NCI-H526 (cell line): ENCODE results near the gene INTS6.

Source experiments
- DNase-seq, 2 experiments: peaks; one replicate each; lab custom pipeline; 2025; lab: John Stamatoyannopoulos, UW

The INTS6 gene

DNA sequence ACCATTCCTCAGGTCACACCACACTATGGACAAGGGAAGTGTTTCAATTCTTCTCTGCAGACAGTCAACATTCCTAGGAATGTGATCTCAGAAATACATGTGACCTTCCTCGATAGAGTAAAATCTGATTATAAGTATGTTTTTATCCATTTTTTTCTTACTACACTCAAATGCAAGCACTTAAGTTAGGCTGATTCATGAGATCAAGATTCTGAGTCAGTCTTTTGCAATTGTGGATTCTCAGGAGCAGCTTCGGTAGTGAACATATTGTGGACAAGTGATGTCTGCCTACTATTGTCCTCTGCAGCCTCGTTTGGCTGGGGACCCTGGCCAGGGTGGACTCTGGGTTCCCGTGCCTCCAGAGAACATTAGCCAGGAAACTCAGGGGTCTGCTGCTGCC lies 110.1 kb downstream of the INTS6 start:
- DNase-seq = no peak

DNA sequence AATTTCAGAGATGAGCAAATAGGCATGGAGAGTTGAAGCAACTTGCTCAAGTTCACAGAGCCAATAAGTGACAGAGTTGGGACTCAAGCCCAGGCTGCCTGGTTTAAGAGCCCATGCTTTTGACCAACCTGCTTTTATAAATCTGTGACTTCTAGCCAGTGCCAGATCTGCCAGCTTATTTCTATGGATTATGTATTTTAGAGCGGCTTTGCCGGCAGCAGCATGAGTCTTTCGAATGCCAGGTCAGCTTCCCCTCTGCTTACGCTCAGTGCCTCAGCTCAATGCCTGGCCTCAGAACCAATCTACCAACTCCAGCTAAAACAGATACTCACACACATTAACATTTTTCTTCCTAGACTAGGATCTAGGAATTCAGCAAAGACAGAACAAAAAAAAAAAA lies 111.0 kb downstream of the INTS6 start:
- DNase-seq = no peak

DNA sequence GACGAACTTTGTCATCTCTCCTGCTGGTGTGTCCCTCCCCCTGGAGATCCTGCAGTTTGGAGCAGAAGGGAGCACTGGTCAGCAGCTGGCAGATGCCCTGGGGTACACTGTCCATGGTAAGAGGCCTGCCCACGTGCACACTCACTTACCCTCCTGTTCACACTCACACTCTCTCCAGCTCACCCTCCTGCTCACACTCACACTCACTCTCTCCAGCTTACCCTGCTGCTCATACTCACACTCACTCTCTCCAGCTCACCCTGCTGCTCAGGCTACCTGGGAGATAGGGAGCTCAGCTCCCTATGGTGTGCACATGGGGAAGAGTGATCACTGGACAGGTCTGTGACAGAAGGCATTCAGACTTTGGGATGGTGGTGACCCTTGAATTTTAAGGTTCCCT lies 111.6 kb downstream of the INTS6 start:
- no peak for DNase-seq

DNA sequence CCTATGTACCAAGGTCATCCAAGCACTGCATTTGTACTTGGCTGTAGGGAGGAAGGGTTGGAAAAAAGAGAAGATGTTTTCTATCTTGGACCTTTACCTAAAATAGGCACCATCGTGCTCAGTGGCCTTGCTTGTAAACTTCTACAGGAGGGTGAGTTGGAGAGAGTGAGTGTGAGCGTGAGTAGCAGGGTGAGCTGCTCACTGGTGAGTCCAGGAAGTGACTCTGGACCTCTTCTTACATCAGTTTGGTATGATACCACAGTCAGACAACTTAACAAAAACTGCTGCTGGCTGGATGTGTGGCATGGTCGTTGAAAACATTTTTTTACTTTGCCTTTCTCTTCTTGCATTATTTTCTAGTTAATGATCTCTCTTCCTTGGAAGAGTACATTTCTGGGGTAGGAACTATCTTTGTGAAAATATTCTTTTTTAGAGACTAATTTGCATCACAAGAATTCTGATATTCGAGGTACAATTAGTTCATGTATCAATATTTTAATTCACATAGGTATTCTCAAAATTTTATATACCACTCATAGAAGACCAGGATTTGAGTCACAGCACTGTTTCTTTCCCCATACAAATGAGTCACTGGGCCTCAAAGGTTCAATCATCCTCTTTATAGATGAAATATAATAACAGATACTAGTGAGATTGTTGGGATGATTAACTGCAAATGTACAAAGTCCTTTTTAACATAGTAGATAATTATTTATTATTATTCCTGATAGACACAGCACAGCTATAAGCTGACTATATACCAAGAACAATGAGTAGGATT lies 112.7 kb downstream of the INTS6 start:
- DNase-seq = no peak

DNA sequence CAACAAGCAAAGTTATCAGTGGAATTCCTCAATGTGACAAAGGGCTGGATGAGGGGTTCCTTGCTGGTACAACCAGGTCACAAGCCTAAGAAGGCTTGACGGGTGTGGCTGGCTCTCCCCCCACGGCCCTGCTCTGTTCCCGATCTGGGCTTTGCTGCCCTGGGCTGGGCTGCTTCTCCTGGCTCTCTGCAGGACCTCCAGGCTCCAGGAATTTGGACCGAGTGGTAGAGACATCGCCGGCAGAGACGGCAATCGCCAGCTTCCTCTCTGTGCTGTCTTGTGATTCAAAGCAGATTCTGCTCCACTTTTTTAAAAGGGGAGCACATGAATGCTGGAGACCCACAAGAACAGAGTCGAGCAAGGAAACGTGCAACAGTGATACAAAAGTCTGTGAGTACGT lies 113.5 kb downstream of the INTS6 start, which contains the start of gene SERPINE3:
Gene SERPINE3, plus strand, starts transcription at position 338 of the 400 bp plus-strand sequence. CDS start 1,401 bp downstream, outside the sequence.
- no peak for DNase-seq

DNA sequence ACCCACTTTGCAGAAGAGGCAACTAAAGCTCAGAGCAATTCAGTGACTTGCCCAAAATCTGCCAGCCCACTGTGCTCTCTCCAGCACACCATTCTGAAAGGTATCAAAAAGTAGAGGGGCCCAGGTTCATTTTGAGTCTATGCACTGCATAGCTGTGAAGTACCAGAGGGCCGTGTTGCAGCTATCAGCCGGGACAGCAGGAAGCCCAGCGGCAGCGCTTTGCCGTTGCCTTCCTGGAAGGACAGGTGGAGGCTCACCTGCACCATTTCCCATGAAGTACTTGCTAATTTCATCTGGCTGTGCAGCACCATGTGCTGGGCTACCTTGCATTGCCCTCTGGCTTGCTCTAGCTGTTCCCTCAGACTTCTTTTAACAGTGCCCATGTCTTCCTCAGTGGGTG lies 116.1 kb downstream of the INTS6 start:
- DNase-seq = no peak

DNA sequence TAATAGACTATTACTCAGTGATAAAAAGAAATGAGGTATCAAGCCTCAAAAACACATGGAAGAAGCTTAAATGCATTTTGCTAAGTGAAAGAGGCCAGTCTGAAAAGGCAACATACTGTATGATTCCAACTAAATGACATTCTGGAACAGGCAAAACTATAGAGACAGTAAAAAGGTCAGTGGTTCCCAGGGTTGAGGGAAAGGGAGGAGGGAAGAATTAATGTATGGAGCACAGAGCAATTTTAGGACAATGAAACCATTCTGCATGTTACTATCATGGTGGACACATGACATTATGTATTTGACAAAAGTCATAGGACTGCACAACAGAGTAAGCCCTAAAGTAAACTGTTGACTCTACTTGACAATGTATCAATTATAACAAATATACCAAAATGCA lies 119.0 kb downstream of the INTS6 start:
- DNase-seq = no peak

DNA sequence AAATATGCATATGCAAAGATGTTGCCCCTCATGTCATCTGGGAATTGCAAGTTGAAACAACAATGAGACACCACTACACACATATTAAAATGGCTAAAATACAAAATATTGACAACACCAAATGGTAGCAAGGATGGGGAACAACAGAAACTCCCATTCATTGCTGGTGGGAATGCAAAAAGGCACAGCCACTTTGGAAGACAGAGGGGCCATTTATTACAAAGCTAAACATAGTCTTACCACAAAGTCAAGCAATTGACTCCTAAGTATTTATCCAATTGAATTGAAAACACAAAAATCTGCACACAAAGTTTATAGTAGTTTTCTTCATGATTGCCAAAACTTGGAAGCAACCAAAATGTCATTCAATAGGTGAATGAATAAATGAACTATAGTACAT lies 119.4 kb downstream of the INTS6 start:
- DNase-seq = no peak

DNA sequence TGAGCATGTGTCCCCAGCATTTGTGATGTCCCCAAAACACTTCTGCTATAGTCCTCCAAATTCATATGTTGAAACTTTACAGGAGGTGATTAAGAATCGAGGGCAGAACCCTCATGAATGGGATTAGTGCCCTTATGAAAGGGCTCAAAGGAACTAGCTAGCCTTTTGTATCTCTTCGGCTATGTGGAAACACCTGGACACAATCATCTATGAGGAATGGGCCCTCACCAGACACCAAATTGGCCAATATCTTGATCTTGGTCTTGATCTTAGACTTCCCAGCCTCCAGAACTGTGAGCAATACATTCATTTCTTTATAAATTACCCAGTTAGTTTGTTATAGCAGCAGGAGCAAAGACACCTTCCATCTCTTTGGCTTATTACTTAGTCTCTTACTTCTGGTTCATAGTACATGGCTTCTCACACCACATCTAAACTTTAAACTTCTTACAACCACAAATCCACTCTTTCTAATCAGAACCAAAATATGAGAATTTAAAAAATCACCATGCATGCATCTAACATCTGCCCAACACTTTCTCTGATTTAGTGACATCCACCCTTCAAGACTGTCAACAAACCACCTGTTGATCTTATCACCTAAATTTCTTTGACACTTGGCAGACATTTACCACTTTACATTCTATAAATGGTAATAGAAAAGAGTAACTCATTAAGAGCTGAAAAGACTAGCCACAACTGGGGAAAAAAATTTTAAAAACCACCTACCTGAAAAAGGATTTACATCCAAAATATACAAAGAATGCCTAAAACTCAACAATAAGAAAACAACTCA lies 120.1 kb downstream of the INTS6 start:
- DNase-seq = no peak

DNA sequence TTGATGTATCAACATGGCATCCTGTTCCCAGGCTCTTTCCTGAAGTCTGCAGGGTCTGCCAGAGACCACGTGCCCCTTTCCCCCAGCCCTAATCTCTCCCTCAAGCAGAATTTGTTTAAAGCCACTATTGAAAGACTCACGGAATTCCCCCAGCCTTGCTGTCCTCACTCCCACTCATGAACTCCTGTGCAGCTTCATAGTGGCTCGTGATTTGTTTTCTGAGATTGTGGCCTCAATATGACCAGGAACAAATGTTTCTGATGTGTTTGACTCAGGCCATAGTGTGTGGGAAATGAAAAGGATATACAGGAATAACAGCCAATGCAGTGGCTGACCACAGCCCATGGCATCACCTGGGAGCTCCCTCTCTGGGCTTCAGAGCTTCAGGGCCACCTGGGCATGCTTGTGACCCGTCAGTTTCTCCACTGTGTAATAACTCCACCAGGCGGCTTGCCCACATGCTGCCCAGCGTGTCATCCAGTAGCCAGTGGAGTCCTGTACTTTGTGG lies 121.4 kb downstream of the INTS6 start:
- DNase-seq = no peak

DNA sequence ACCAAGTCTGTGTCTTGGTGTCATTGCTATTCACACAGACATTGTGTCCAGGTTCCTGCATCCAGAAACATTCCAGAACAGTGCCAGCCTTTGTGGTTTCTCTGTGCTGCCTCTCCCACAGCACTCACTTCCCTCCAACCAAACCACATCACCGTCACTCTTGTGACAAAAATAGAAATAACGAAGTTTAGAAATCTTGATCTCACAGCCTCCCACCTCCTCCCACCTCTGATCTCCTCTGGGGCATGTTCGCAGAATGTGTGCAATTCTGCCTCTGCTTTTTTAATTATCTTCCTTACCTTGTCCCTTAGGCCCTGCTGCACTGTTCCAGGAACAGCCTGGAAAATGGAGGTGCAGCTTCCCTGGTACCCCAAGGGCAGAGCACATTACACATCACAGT lies 122.0 kb downstream of the INTS6 start:
- DNase-seq = no peak

DNA sequence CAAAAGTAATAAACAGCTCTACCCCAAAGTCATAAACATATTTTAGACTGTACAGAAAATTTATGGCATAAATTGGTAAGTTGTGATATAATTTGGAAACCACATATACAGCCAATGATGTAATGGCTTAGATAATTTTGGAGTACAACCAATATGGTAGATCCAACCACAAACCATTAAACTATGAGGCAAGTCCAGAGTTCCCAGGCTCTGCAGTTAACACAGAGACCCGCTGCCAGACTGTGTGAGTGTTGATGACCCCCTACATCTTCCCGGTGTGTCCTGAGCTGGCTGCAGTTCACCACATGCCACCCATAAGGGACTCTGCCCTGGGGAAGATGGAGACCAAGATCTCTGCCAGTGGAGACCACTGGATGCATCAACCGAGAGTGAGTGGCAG lies 123.2 kb downstream of the INTS6 start:
- DNase-seq = no peak

DNA sequence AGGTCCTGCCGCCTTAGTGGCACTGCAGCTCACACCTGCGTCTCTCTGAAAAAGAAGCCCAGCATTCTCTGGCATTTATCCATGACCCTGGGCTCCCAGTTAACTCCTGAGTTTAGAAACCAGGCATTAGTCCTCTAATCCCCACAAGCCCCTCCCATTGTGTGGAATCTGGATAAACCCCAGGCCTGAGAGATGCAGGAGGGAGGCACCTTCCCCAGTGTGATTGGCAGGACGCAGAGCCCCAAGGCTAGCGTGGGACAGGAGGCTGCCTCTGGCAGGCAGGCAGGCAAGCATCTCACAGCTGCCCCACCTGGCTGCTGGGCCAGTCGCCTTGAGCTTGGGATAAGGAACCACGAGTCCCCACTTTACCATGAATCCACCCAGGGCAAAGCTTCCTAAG lies 124.3 kb downstream of the INTS6 start:
- DNase-seq = no peak

DNA sequence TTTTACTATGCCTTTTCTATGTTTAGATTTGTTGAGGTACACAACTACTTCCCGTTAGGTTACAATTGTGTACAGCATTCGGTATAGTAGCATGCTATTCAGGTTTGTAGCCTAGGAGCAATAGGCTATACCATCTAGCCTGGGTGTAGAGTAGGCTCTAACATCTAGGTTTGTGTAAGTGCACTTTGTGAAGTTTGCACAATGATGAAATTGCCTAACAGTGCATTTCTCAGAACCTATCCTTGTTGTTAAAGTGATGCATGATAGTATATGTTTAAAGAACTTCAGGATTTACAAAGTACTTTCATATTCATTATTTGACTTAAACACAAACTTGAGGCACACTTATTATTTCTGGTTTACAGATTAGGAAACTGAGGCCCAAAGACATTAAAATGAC lies 124.9 kb downstream of the INTS6 start:
- no peak for DNase-seq

DNA sequence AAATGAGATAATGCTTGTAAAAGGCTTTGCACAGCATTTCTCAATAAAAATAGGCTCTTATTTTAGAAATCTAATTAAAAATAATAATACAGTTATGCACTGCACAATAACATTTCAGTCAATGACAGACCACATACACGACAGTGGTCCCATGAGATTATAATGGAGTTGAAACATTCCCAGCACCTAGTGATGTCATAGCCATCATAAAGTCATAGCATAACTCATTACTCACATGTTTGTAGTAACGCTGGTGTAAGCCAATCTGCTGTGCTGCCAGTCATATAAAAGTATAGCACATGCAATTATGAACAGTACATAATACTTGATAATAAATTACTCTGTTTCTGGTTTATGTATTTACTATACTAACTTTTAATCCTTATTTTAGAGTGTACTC lies 126.1 kb downstream of the INTS6 start:
- no peak for DNase-seq

DNA sequence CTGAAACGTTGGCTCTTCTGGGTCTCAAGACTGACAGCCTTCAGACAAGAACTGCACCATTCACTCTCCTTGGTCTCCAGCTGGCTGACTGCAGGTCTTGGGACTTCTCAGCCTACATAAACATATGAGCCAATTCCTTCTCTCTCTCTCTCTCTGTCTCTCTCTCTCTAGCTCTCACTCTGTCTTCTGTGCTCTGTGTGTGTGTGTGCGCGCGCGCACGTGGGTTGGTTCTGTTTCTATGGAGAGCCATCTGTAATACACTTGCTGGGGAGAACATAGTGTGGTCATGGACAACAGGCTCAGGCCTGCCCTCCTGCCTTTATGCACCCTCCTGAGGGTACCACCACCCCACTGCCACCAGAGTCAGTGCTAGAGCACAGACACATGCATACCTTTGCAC lies 127.0 kb downstream of the INTS6 start:
- DNase-seq = no peak

DNA sequence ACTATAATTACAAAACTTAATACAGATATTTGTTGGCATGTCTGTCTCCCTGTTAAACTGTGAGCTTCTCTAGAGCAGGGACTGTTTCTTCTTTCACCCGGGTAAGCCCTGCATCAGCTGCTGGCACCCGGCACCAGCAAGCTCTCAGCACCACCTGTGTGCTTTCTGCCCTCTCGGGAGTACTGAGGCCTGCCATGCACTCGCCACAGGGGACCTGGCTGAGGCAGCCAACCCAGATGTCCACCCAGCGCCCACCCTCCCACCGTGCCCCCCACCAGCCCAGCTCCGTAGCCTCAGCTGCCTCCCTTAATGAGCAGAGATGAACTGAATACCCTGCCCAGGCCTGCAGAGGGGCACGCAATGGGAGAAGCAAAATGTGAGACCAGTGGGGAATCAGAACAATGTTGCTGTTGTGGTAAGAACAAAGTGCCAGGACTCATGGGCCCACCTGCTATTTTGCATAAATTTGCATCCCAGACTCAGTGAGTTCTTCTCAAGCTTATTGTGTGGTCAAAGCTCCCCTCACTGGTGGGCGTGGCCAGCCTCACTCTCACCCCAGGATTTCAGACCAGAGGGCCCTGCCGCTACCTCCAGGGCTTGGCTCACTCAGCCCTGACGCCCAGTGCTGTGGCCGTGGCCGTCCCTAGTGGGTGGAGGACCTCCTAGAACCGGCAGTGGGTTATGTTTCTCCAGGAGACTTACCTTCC lies 128.0 kb downstream of the INTS6 start:
- peak; percentile 99 for DNase-seq

DNA sequence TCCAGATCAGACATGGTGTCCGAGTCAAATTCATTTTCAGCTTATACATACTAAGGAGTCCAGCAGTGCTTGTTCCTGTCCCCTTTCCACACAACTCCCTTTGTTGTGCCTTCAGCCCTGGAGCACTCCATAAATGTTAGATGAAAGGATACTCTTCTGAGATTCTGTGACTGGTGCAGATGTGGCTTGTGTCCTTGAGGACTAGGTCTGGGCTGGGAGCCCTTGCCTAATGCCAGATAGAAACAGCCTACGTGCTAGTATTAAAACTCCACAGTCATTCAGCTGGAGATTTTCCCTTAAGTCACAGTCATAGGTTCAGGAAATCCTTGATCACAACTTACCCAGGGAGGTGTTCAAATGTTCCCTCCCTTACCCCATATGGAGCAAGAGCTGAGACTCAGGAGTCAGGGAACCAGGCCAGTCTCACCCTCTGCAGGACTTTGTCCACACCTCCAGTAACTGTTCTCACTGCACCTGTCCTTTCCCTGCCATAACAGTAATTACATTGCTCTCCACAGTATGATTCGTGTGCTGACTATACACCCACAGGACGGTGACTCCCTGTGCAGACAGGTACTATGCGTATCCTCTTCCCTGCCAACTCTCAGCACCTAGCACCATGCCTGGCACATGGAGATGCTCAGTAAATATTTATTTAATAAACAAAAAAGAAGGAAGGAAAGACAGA lies 128.9 kb downstream of the INTS6 start:
- DNase-seq = peak; percentile 74 to 77

DNA sequence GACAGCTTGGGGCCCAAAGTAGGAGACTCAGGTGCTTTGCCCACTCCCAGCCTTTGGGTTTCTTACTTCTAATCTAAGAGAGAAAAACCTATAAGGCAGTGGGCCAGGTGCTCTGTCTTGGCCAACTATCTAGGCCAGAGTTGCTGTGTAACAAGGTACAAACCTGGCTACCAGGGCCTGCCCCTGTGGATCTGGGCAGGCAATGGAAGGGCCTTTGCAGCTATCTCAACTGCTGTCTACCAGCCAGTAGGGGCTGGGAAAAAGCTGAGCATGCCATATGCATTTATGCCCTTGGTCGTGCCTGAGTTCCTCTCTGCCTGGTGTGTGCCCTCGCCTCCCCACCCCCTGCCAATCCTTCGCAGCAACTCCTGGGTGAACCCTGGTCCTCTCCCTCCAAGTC lies 130.0 kb downstream of the INTS6 start:
- DNase-seq = peak; percentile 16 to 46

DNA sequence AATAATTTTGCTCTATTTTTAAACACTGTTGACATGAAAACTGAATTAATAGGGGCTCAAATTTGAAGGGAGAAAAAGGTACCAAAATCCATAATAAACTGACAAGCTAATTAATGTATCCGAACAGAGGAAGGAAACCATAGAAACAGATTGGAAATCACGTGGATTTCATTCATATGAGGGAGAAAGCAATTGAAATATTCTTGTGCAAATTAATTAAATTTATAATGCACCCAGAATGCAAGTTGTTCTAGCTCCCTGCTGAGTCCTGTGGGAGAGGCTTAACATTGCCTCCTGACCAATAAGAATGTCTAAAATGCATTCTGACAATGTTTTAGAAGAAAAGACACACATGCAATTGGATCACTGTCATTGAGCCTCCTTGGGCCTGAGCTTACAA lies 131.0 kb downstream of the INTS6 start:
- DNase-seq = no peak

DNA sequence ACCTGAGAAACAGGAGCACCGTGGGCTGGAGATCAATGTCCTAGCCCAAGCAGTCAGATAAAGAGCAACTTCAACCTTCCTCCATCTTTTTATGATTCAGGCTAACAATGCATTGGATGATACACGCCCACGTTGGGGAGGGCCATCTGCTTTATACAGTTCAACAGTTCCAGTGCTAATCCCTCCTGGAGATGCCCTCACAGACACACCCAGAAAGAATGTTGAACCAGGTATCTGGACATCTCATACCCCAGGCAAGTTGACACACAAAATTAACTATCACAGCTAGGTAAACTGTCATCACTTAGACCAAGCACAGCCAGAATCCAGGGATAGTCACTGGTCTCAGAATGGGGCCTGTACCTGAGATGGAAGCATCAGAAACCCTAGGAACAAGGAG lies 134.0 kb downstream of the INTS6 start:
- no peak for DNase-seq

DNA sequence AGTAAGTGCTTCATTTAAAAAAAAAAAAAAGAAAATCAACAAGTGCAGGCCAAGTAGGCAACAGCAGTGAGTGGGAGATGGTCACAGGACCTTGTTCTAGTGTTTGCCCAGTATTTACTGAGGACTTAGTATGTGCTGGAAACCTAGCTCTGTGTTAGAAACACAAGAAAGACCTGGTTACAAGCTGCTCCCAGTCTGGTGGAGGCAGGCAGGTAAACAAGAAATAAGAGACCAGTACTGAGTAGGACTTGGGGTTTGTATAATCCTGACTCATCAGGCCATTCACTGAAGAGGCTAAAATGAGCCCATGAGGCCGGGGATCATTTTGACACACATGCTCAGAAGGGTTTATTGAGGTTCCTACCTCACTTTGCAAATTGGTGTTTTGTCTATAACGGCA lies 134.8 kb downstream of the INTS6 start:
- DNase-seq = no peak
